ENCODE data around the gene ENOSF1.

ENOSF1 gene

DNA sequence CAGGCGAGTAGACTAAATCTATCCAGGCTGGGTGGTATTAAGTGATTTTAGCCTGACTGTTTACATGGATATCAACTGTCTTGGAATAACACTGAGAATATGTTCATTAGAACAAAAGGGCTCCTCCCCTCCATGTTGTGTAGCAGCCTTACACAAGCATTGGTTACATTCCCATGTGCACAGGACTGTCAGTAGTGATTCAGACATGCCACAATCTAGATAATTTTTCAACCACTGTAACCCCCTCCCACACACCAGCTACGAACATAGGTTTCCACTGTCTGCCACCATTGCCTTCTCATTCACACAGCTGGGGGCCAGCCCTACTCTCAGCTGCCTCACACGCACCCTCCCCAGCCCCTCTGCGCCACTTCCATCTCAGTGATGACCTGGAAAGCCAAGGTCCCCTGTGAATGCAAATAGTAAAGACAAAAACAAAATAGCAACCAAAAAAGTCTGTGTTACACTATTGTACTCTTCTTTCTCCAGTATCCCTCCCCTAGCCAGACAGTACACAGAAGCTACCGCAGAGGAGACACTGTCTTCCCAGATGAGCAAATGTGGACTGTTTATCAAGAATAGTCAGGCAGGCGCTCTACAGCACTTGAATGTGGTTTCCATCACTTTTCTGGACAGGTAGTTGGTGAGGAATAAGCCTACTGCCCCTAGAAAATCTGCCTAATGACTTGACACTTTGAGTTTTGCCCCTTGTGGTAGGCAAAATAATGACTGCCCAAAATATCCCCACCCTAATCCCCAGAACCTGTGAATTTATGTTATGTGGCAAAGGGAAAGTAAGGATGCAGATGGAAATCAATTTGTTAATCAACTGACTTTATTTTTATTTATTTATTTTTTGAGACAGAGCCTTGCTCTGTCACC is 82.9 kb downstream of the ENOSF1 start:
- no peaks in the 10 kb centered on the region for H3K36me3 ChIP-seq (ENCODE audit: insufficient read depth, low read length)
- no peak for DNase-seq (ENCODE audit: low read depth, low spot score)

GRCh38 chr18:627231-627630 is 85.2 kb downstream of the ENOSF1 start:
- Histone ChIP-seq H3K9ac (ENCODE audit: insufficient read length) (no peak overlapping the region), H3K36me3 (ENCODE audit: insufficient read depth, low read length) (no peaks in the 10 kb centered on the region), H3K4me3 (no peak overlapping the region), H3K27ac (no peak overlapping the region), H3K9me3 (ENCODE audit: low read depth, low read length) (no peaks in the 10 kb centered on the region)
- no peak for DNase-seq (ENCODE audit: low read depth, low spot score)
- no peak for TF ChIP-seq EZH2 (IDR thresholded peaks at IDR 0.05)
- TF ChIP-seq FOXP2 (optimal IDR thresholded peaks at IDR 0.05; ENCODE audit: control extremely low read depth, extremely low read length, insufficient read depth): no peak
- no peak for TF ChIP-seq POLR2AphosphoS5 (IDR thresholded peaks at IDR 0.05; ENCODE audit: borderline replicate concordance, low read depth, low read length)

More for the DNA sequence above, 82.9 kb downstream of the ENOSF1 start:
- Histone ChIP-seq H3K27ac (no peak overlapping the region), H3K4me3 (no peak overlapping the region), H3K9me3 (ENCODE audit: low read depth, low read length) (no peaks in the 10 kb centered on the region), H3K9ac (ENCODE audit: insufficient read length) (no peak overlapping the region)
- TF ChIP-seq POLR2AphosphoS5 (IDR thresholded peaks at IDR 0.05; ENCODE audit: borderline replicate concordance, low read depth, low read length) (no peak), EZH2 (IDR thresholded peaks at IDR 0.05) (no peak), FOXP2 (optimal IDR thresholded peaks at IDR 0.05; ENCODE audit: control extremely low read depth, extremely low read length, insufficient read depth) (no peak)

DNA sequence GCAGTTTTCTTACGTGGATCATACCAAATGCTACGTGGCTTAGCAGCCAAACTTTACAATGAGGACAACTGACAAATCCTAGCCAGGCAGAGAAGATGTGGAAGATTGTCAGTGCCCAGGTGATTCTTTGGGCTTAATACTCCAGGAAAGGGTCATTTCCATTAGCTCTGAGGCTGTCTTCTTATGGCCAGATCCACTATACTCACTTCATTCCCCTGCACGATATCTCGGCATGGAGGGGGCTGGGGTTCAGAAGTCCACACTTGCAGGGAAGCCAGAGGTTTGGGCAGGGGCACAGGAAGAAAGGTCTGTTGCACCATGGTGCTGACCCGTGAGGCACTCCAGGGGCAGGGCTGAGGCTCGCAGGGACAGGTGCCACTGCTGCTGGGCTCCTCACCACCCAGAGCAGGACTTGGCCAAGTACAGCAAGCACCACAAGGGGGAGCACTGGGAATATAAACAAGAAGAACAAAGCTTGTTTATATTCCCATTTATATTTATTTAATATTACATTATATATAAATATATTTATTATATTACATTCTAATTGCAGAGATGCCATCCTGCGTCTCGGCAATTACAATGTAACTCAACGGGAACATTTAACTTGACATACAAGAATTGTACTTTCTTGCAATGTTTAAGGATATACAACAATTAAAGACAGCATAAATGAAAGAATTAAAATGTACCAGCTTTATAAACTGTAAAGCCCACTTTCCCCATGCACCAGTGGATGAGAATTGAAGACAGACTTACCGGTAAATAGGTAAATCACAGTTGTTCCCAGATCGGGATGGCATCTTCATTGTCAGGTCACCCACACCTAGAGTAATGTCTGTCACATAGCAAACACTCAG is 88.4 kb downstream of the ENOSF1 start:
- no peak for TF ChIP-seq FOXP2 (optimal IDR thresholded peaks at IDR 0.05; ENCODE audit: control extremely low read depth, extremely low read length, insufficient read depth)
- peak; percentile 56 for DNase-seq (ENCODE audit: low read depth, low spot score)
- Histone ChIP-seq H3K9me3 (ENCODE audit: low read depth, low read length) (no peaks in the 10 kb centered on the region), H3K9ac (ENCODE audit: insufficient read length) (no peak overlapping the region), H3K27ac (no peak overlapping the region), H3K4me3 (no peak overlapping the region), H3K36me3 (ENCODE audit: insufficient read depth, low read length) (no peaks in the 10 kb centered on the region)

GRCh38 chr18:622289-622688 is 90.1 kb downstream of the ENOSF1 start:
- Histone ChIP-seq H3K9me3 (ENCODE audit: low read depth, low read length) (no peaks in the 10 kb centered on the region), H3K9ac (ENCODE audit: insufficient read length) (no peak overlapping the region), H3K36me3 (ENCODE audit: insufficient read depth, low read length) (no peaks in the 10 kb centered on the region), H3K4me3 (no peak overlapping the region), H3K27ac (no peak overlapping the region)
- no peak for DNase-seq (ENCODE audit: low read depth, low spot score)
- no peak for TF ChIP-seq EZH2 (IDR thresholded peaks at IDR 0.05)
- TF ChIP-seq FOXP2 (optimal IDR thresholded peaks at IDR 0.05; ENCODE audit: control extremely low read depth, extremely low read length, insufficient read depth): no peak
- TF ChIP-seq POLR2AphosphoS5 (IDR thresholded peaks at IDR 0.05; ENCODE audit: borderline replicate concordance, low read depth, low read length): no peak

- TF ChIP-seq FOXP2 (optimal IDR thresholded peaks at IDR 0.05; ENCODE audit: control extremely low read depth, extremely low read length, insufficient read depth) (no peak), EZH2 (IDR thresholded peaks at IDR 0.05) (no peak)
- H3K4me3 ChIP-seq: no peak overlapping the region
- H3K9me3 ChIP-seq (ENCODE audit: low read depth, low read length): no peaks in the 10 kb centered on the region
- no peak overlapping the region for H3K9ac ChIP-seq (ENCODE audit: insufficient read length)
- H3K36me3 ChIP-seq (ENCODE audit: insufficient read depth, low read length): no peaks in the 10 kb centered on the region
- no peak for DNase-seq (ENCODE audit: low read depth, low spot score)
- no peak overlapping the region for H3K27ac ChIP-seq
These were observed 91.0 kb downstream of the ENOSF1 start for GRCh38 chr18:621291-622043.
